HepG2 (cell line): ENCODE measurements around the gene NOC4L. TPM values are rescaled to one million over a fixed set of nuclear protein-coding genes. Genes with fewer than 3 reads are reported as not detected.

ENCODE experiments used
- ADNP ChIP-seq: sonication (generic); formaldehyde crosslinking; IDR thresholded peaks from 2 replicates; pipeline ENCODE4 v1.4.0; 2020; ENCODE audit warnings: missing genetic modification reagents
- AGO2 ChIP-seq: fragments of 200-400 bp; formaldehyde crosslinking; optimal IDR thresholded peaks from 2 replicates; pipeline ENCODE3; 2017; ENCODE audit warnings: mild to moderate bottlenecking, low read depth, low read length, moderate library complexity
- GATAD2A ChIP-seq: IDR thresholded peaks from 2 replicates; pipeline ENCODE4 v1.6.1; 2016
- GFI1 ChIP-seq: sonication (generic); formaldehyde crosslinking; IDR thresholded peaks from 2 replicates; pipeline ENCODE4 v1.5.0; 2020; ENCODE audit warnings: missing genetic modification reagents, mild to moderate bottlenecking, borderline replicate concordance
- HNRNPLL ChIP-seq: fragments of 200-400 bp; formaldehyde crosslinking; IDR thresholded peaks from 2 replicates; pipeline ENCODE4 v1.6.1; 2017; ENCODE audit warnings: mild to moderate bottlenecking, low read depth, low read length; ENCODE audit not compliant: poor library complexity, severe bottlenecking
- HOXA5 ChIP-seq: sonication (generic); formaldehyde crosslinking; IDR thresholded peaks from 2 replicates; pipeline ENCODE4 v1.4.0; 2020; ENCODE audit warnings: missing genetic modification reagents
- KAT7 ChIP-seq: IDR thresholded peaks from 2 replicates; pipeline ENCODE4 v1.6.1; 2018; ENCODE audit warnings: borderline replicate concordance, missing compliant biosample characterization
- KMT2A ChIP-seq: sonication (generic); formaldehyde crosslinking; IDR thresholded peaks from 2 replicates; pipeline ENCODE4 v1.4.0; 2020; ENCODE audit warnings: missing genetic modification reagents
- MXD3 ChIP-seq: IDR thresholded peaks from 2 replicates; pipeline ENCODE4 v1.6.1; 2016; ENCODE audit warnings: mild to moderate bottlenecking, missing biosample characterization, missing genetic modification reagents
- PLRG1 ChIP-seq: fragments of 450-650 bp; conservative IDR thresholded peaks from 2 replicates; pipeline ENCODE4 v1.6.1; 2016
- PRDM10 ChIP-seq: sonication (generic); formaldehyde crosslinking; IDR thresholded peaks from 2 replicates; pipeline ENCODE4 v1.4.0; 2020; ENCODE audit warnings: low read depth, missing genetic modification reagents
- STAG1 ChIP-seq: sonication (generic); formaldehyde crosslinking; IDR thresholded peaks from 2 replicates; pipeline ENCODE4 v1.4.0; 2020; ENCODE audit warnings: missing genetic modification reagents
- ZBTB33 ChIP-seq: sonication (generic); formaldehyde crosslinking; IDR thresholded peaks from 2 replicates; pipeline ENCODE4 v1.4.0; 2020; ENCODE audit warnings: missing genetic modification reagents
- ZGPAT ChIP-seq: IDR thresholded peaks from 2 replicates; pipeline ENCODE4 v1.6.1; 2016; ENCODE audit warnings: mild to moderate bottlenecking
- ZNF205 ChIP-seq: IDR thresholded peaks from 2 replicates; pipeline ENCODE4 v1.6.1; 2018; ENCODE audit warnings: missing biosample characterization, missing genetic modification reagents
- ZNF225 ChIP-seq: sonication (generic); formaldehyde crosslinking; IDR thresholded peaks from 2 replicates; pipeline ENCODE4 v1.4.0; 2020; ENCODE audit warnings: mild to moderate bottlenecking, missing genetic modification reagents
- ZNF512B ChIP-seq: sonication (generic); formaldehyde crosslinking; IDR thresholded peaks from 2 replicates; pipeline ENCODE4 v1.5.1; 2020; ENCODE audit warnings: missing genetic modification reagents, mild to moderate bottlenecking, borderline replicate concordance
- ZNF678 ChIP-seq: sonication (generic); formaldehyde crosslinking; IDR thresholded peaks from 2 replicates; pipeline ENCODE4 v1.4.0; 2020; ENCODE audit warnings: mild to moderate bottlenecking, missing genetic modification reagents
- ZNF816 ChIP-seq: sonication (generic); formaldehyde crosslinking; IDR thresholded peaks from 2 replicates; pipeline ENCODE4 v1.8.0; 2022; ENCODE audit warnings: missing genetic modification reagents, mild to moderate bottlenecking, borderline replicate concordance
- polyA plus RNA-seq, 8 experiments: library from polyadenylated mRNA; depleted of rRNA in 3 of 8; stranded (reverse) in 7 of 8; unstranded in 1 of 8; fragments of >200 nt; fragmentation: Illumina TruSeq in 4 of 8; extraction: Trizol in 4 of 8; gene quantifications; 2 replicates each; pipeline versions ENCODE4 v1.2.1 to v1.2.3, GENCODE V29; 2011 to 2016; ENCODE audit warnings: low read depth in 4 of 8, missing spikeins in 1 of 8, mixed read lengths in 1 of 8; ENCODE audit not compliant: insufficient read depth in 1 of 8
- total RNA-seq, 5 experiments: library from RNA; depleted of rRNA; stranded (reverse); fragments of >200 nt; fragmentation: Illumina TruSeq; extraction: Trizol; gene quantifications; 2 replicates each; pipeline ENCODE4 v1.2.3, GENCODE V29; 2016; ENCODE audit warnings: low read depth in 1 of 5

NOC4L gene
- total and polyA plus RNA-seq, 2 of the 13 experiments (the other 11 are each of a cell fraction or from before 2014, with no cell fraction given) = 4.3 to 14.6 TPM

- TF ChIP-seq ZGPAT (peak; percentile 27; the same call in 1 of the 2 replicates), GATAD2A (0 out of 2 replicates have a peak, but pooled peaks have one; percentile 11), HOXA5 (CRISPR knock-in tag) (no peak), KMT2A (CRISPR knock-in tag) (no peak), ZNF816 (CRISPR knock-in tag) (no peak), ZNF205 (0 out of 2 replicates have a peak, but pooled peaks have one; percentile 17), ZNF225 (CRISPR knock-in tag) (0 out of 2 replicates have a peak, but pooled peaks have one; percentile 17), ADNP (CRISPR knock-in tag) (no peak), MXD3 (CRISPR knock-in tag) (no peak), AGO2 (peak; percentile 77), ZBTB33 (CRISPR knock-in tag) (peak; percentile 38; the same call in 1 of the 2 replicates), ZNF678 (CRISPR knock-in tag) (no peak), KAT7 (CRISPR knock-in tag) (no peak), ZNF512B (peak; percentile 49; the same call in 1 of the 2 replicates), PRDM10 (CRISPR knock-in tag) (no peak), STAG1 (CRISPR knock-in tag) (peak; percentile 95), GFI1 (no peak), PLRG1 (no peak), HNRNPLL (peak; percentile 22)
These were observed 9.5 kb downstream of the NOC4L start (continued) for GRCh38 chr12:132153501-132154340.
